GM19463 (cell line): ENCODE data around the gene DMXL1.
"Not testable (repeated sequence)": the region's sequence is repeated elsewhere in the genome, so short reads cannot be mapped to it uniquely, and the experiment has no call there.

Source experiments
- ATAC-seq: cut with Tn5 transposase; IDR thresholded peaks from one replicate; pipeline ENCODE4 v1.9.1; 2021; ENCODE audit warnings: mild to moderate bottlenecking, moderate library complexity; ENCODE audit not compliant: unreplicated experiment

The DMXL1 gene

GRCh38 chr5:119067450-119067849 is 3.4 kb upstream of the DMXL1 start:
- no peak for ATAC-seq

GRCh38 chr5:119070578-119070827 is 384 bp upstream of the DMXL1 start:
- ATAC-seq = peak; percentile 48

GRCh38 chr5:119071561-119071995 is 691 bp downstream of the DMXL1 start:
- no peak for ATAC-seq

GRCh38 chr5:119072496-119072895 is 1.6 kb downstream of the DMXL1 start:
- ATAC-seq = no peak

GRCh38 chr5:119073746-119074337 is 3.0 kb downstream of the DMXL1 start:
- ATAC-seq = not testable (repeated sequence)

- peak; percentile 20 for ATAC-seq
Measured at GRCh38 chr5:119074419-119074818, 3.5 kb downstream of the DMXL1 start.

- not testable (repeated sequence) for ATAC-seq
Measured at GRCh38 chr5:119075269-119075668, 4.4 kb downstream of the DMXL1 start.

- no peak for ATAC-seq
Measured at GRCh38 chr5:119076080-119076479, 5.2 kb downstream of the DMXL1 start.

GRCh38 chr5:119077444-119077843 is 6.6 kb downstream of the DMXL1 start:
- no peak for ATAC-seq

GRCh38 chr5:119078071-119078846 is 7.4 kb downstream of the DMXL1 start:
- peak; percentile 18 for ATAC-seq

GRCh38 chr5:119078861-119079260 is 8.0 kb downstream of the DMXL1 start:
- no peak for ATAC-seq

- ATAC-seq = peak; percentile 34
Measured at GRCh38 chr5:119079318-119079921, 8.5 kb downstream of the DMXL1 start.

- ATAC-seq = no peak
Measured at GRCh38 chr5:119080936-119081335, 10.0 kb downstream of the DMXL1 start.

GRCh38 chr5:119082691-119083090 is 11.8 kb downstream of the DMXL1 start:
- ATAC-seq = no peak

GRCh38 chr5:119083679-119084078 is 12.8 kb downstream of the DMXL1 start:
- peak; percentile 44 for ATAC-seq

GRCh38 chr5:119088438-119088837 is 17.6 kb downstream of the DMXL1 start:
- ATAC-seq = no peak

GRCh38 chr5:119095611-119096010 is 24.7 kb downstream of the DMXL1 start:
- no peak for ATAC-seq

- ATAC-seq = no peak
Measured at GRCh38 chr5:119105971-119106370, 35.1 kb downstream of the DMXL1 start.

GRCh38 chr5:119112151-119112550 is 41.3 kb downstream of the DMXL1 start:
- ATAC-seq = no peak

GRCh38 chr5:119117237-119117636 is 46.4 kb downstream of the DMXL1 start:
- no peak for ATAC-seq

- ATAC-seq = no peak
Measured at GRCh38 chr5:119118000-119118399, 47.1 kb downstream of the DMXL1 start.

GRCh38 chr5:119120893-119121292 is 50.0 kb downstream of the DMXL1 start:
- no peak for ATAC-seq
